K562 treated with DMSO at 1 percent for 4 hours (cell line): ENCODE data around the gene SRRD. TPM values are rescaled to one million over a fixed set of nuclear protein-coding genes. Genes with fewer than 3 reads are reported as not detected.

Experiments
- total RNA-seq: library from RNA; unstranded; fragments of 300-600 nt; gene quantifications from 2 replicates; pipeline ENCODE4 v1.2.3, GENCODE V29; 2022; ENCODE audit not compliant: insufficient read depth

The SRRD gene
- total RNA-seq: 7.5 and 13.1 TPM in 2 replicates

GRCh38 chr22:26483439-26484359 is at the start of gene SRRD, which contains the start of gene HPS4:
Gene SRRD, plus strand, starts transcription at chr22:26483877. Its CDS starts 14 bp downstream, at chr22:26483891.
Gene HPS4, minus strand, starts transcription at chr22:26483783. Its CDS starts 2,021 bp downstream, at chr22:26481762.

GRCh38 chr22:26512149-26512793 is 28.6 kb downstream of the SRRD start, which contains the start of gene TFIP11:
Gene TFIP11, minus strand, starts transcription at chr22:26512473. Its CDS starts 2,201 bp downstream, at chr22:26510272.

Other genes with a start within 250 kb of the SRRD start
- 0.17 and 1.2 TPM in 2 replicates for gene ASPHD2, start 54.6 kb upstream of the SRRD start, total RNA-seq
- gene HPS4, start 94 bp upstream of the SRRD start, total RNA-seq: 12.3 and 21.8 TPM in 2 replicates
- 21.5 and 26.5 TPM in 2 replicates for gene TFIP11, start 28.6 kb downstream of the SRRD start, total RNA-seq
- gene TPST2, start 106.3 kb downstream of the SRRD start, total RNA-seq: 63.0 and 85.9 TPM in 2 replicates
- not detected in 2 replicates for gene CRYBB1, start 134.2 kb downstream of the SRRD start, total RNA-seq
- gene CRYBA4, start 138.1 kb downstream of the SRRD start, total RNA-seq: not detected in 2 replicates
- 0.11 and 0.48 TPM in 2 replicates for gene MIAT, start 173.7 kb downstream of the SRRD start, total RNA-seq